Fibroblast of skin of abdomen (primary cell): ENCODE data around the gene RASSF7. TPM values are rescaled to one million over a fixed set of nuclear protein-coding genes. Genes with fewer than 3 reads are reported as not detected.
"Not testable (repeated sequence)": the region's sequence is repeated elsewhere in the genome, so short reads cannot be mapped to it uniquely, and the experiment has no call there.

Experiments used
- DNase-seq: peaks from one replicate; pipeline ENCODE4 v3.0.0-alpha.2; 2013
- polyA plus RNA-seq, 2 experiments: library from polyadenylated mRNA; unstranded; fragments of 120-200 nt; gene quantifications; one replicate each; pipeline ENCODE4 v1.2.1, GENCODE V29; 2013; ENCODE audit not compliant: insufficient read length in 2 of 2

The RASSF7 gene
- polyA plus RNA-seq (2013, experiment 1 of 2; ENCODE audit: insufficient read length), result 4.4 TPM
- 4.0 TPM for polyA plus RNA-seq (2013, experiment 2 of 2; ENCODE audit: insufficient read length)

GRCh38 chr11:560305-561147 is at the start of gene RASSF7, which contains the start of gene LMNTD2:
Gene RASSF7, plus strand, starts transcription at chr11:560970. Its CDS starts 799 bp downstream, at chr11:561769.
Gene LMNTD2, minus strand, starts transcription at chr11:560738. Its CDS starts 22 bp downstream, at chr11:560716.
- peak; percentile 78 for DNase-seq

DNA sequence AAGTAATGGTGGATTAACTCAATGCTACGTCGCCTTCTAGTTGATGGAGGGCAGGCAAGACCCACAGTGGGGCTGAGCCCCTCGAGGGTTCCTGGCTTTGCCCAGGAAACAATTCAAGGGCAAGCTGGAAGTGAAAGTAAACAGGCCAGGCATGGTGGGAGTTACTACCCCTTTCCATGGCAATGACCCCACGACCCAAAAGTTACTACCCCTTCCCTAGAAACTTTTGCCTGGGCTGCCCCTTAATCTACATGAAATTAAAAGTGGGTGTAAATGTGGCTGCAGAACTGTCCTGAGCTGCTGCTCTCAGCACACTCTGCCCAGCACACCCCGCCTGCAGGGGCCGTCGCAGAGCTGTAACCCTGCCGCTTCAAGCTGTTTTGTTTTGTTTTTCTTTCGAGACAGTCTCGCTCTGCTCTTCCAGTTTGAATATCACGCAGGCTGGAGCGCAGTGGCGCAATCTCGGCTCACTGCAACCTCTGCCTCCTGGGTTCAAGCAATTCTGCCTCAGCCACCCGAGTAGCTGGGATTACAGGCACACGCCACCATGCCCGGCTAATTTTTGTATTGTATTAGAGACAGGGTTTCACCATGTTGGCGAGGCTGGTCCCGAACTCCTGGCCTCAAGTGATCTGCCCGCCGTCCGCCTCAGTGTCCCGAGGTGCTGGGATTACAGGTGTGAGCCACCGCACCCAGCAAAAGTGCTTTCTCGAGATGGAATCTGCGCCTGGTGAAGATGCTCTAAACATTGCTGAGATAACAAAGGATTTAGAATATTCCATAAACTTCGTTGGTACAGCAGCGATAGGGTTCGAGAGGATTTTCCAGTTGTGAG is 47.8 kb upstream of the RASSF7 start:
- DNase-seq, result no peak

- DNase-seq, result no peak
These were observed 46.2 kb upstream of the RASSF7 start for GRCh38 chr11:514606-515005.

DNA sequence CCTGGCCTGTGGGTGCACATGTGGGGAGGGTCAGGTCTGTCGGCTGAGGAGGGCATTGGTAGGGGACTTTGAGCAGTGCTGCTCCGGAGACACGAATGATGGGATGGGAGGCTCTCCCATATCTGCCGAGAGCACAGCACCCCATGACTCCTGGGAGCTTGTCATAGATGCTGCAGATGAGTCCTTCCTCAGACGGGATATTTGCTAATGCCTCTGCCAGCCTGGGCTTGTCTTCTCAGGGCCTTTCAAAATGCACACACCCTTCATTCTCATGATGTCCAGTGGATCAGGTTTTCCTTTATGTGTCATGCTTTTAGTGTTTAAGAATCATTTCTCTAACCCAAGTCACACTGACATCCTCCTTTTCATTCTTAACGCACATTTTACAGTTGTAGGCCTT is 45.6 kb upstream of the RASSF7 start:
- DNase-seq, result no peak

- DNase-seq, result no peak
These were observed 44.4 kb upstream of the RASSF7 start for GRCh38 chr11:516400-516799.

DNA sequence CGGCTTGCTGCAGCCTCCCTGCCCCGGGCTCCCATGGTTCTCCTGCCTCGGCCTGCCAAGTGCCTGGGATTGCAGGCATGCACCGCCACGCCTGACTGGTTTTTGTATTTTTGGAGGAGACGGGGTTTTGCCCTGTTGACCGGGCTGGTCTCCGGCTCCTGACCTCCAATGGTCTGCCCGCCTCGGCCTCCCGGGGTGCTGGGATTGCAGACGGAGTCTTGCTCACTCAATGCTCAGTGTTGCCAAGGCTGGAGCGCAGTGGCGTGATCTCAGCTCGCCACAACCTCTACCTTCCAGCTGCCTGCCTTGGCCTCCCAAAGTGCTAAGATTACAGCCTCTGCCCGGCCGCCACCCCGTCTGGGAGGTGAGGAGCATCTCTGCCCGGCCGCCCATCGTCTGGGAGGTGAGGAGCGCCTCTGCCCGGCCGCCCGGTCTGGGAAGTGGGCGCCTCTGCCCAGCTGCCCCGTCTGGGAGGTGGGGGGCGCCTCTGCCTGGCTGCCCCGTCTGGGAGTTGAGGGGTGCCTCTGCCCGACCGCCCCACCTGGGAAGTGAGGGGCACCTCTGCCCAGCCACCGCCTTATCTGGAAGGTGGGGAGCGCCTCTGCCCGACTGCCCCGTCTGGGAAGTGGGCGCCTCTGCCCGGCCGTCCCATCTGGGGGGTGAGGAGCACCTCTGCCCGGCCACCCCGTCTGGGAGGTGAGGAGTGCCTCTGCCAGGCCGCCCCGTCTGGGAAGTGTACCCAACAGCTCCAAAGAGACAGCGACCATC is 43.7 kb upstream of the RASSF7 start:
- DNase-seq, result not testable (repeated sequence)

DNA sequence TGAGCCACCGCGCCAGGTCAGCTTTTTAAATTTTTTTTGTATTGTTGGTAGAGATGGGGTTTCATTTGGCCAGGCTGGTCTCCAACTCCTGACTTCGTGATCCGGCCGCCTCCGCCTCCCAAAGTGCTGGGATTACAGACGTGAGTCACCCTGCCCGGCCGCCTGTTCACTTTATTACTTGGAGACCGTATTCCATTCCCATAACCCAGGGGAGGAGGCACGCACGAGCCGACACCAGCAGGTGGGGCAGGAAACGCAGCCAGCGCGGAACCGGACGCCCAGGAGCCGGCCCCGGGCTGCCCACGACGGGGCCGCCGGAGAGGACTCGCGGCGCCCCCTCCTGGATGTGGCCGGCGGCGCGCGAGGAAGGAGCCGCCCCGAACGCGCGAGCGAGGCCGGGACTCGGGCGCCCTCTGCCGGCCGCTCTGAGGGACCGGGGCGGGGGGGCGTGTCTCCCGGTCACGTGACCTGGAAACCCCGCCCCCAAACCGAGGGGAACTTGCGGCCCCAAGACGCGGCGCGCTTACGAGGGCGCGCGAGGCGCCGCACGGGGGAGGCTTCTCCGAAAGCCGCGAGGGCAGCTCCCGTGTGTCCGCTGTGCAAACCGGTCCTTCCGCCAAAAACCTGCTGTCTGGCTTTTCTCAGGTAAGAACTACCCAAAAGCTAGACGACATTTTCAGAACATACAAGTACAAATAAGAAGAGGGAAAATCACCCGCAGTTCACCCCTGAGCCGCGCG is 42.1 kb upstream of the RASSF7 start:
- DNase-seq, result peak; percentile 90

DNA sequence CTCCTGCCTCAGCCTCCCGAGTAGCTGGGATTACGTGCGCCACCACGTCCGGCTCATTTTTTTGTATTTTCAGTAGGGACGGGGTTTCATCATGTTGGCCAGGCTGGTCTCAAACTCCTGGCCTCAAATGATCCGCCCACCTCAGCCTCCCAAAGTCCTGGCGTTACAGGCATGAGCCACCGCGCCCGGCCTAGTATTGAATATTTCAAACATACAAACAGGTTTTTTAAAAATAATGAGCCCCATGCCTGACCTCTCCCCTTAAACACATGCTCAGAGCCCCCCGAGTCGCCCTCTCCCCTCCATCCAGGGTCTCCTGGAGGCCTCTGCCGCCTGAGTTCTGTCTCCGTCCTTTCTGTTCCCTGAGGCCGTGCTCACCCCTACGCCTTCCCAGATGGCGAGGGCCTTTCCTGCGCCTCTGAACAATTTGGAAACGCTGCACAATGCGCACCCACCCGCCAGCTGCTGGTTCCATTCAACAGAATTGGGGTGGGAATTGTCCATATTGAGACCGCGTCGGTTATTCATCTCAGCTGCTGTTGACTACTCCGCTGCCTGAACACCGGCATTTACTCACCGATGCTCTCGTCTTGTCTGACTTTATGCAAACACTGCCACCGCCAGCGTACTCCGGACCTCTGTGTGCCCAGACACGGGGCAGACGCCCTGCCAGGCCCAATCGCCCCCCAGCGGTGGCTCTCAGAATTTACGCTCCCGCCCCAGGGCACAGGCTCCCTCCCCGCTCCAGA is 40.2 kb upstream of the RASSF7 start:
- no peak for DNase-seq

- no peak for DNase-seq
These were observed 39.5 kb upstream of the RASSF7 start for GRCh38 chr11:521177-521688.

- no peak for DNase-seq
These were observed 34.6 kb upstream of the RASSF7 start for GRCh38 chr11:526192-526591.

DNA sequence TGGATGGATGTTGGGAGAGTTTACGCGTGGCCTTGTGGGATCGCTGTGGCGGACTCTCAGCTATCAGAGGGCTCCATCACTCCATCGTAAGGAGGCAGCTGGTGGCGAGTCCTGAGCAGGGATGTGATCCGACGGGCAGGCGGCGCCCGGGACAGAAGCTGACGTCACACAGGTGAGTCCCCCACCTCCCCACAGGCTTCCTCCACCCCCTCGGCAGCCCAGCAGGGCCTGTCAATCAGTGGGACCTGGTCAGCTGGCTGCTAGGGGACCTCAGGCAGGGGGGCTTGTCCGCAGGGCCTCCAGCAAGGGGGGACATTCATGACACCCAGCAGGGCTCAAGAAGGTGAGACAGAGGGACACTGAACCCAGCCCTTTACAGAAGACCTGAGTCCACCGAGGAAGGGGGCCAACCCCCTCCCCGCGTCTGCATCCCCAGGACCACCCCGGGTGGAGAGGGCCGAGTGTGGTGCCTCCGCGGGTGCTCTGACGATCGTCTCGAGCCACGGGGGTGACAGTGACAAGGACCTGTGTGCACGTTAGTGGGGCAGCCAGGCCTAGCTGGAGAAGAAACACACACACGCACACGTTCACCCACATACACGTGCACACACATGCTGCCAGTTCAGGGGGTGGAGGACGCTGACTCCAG is 32.5 kb upstream of the RASSF7 start:
- DNase-seq, result no peak

- no peak for DNase-seq
These were observed 31.7 kb upstream of the RASSF7 start for GRCh38 chr11:528815-529727.

- no peak for DNase-seq
These were observed 30.9 kb upstream of the RASSF7 start for GRCh38 chr11:529728-530411.

GRCh38 chr11:530960-531831 is 29.6 kb upstream of the RASSF7 start:
- no peak for DNase-seq

- DNase-seq, result no peak
These were observed 28.7 kb upstream of the RASSF7 start for GRCh38 chr11:531919-532526.

GRCh38 chr11:532527-532985 is 28.2 kb upstream of the RASSF7 start:
- no peak for DNase-seq
